HEK293T (cell line): ENCODE results near the gene PSMA4.
"Not testable (repeated sequence)": the region's sequence is repeated elsewhere in the genome, so short reads cannot be mapped to it uniquely, and the experiment has no call there.

Source experiments
- CTCF ChIA-PET: fragments of 350-600 bp; formaldehyde crosslinking; extraction: SDS; loops from one replicate; lab custom pipeline; 2021; ENCODE audit warnings: antibody characterized with exemption, inconsistent platforms; lab: Yijun Ruan, JAX
- POLR2A ChIA-PET: fragments of 350-600 bp; formaldehyde crosslinking; extraction: SDS; loops from one replicate; lab custom pipeline; 2020; ENCODE audit warnings: antibody characterized with exemption, inconsistent platforms; lab: Yijun Ruan, JAX
- DNase-seq: peaks from one replicate; pipeline ENCODE4 v3.0.0; 2012; ENCODE audit warnings: mixed read lengths; ENCODE audit errors: extremely low spot score
- ARNT ChIP-seq: fragments of 450-650 bp; IDR thresholded peaks from 2 replicates; pipeline ENCODE4 v1.6.1; 2017; ENCODE audit warnings: mild to moderate bottlenecking
- BHLHE40 ChIP-seq: fragments of 450-650 bp; IDR thresholded peaks from 2 replicates; pipeline ENCODE4 v1.6.1; 2016; ENCODE audit warnings: mild to moderate bottlenecking, moderate library complexity, borderline replicate concordance
- CTBP1 ChIP-seq: fragments of 450-650 bp; IDR thresholded peaks from 2 replicates; pipeline ENCODE4 v1.6.1; 2016; ENCODE audit warnings: borderline replicate concordance
- ELF4 ChIP-seq: fragments of 450-650 bp; IDR thresholded peaks from 2 replicates; pipeline ENCODE4 v1.6.1; 2017; ENCODE audit warnings: antibody characterized with exemption
- FOXA1 ChIP-seq: fragments of 450-650 bp; IDR thresholded peaks from 2 replicates; pipeline ENCODE4 v1.6.1; 2016; ENCODE audit warnings: mild to moderate bottlenecking
- FOXK2 ChIP-seq: fragments of 450-650 bp; IDR thresholded peaks from 2 replicates; pipeline ENCODE4 v1.6.1; 2016; ENCODE audit warnings: mild to moderate bottlenecking
- FOXM1 ChIP-seq: fragments of 450-650 bp; IDR thresholded peaks from 2 replicates; pipeline ENCODE4 v1.6.1; 2017; ENCODE audit warnings: mild to moderate bottlenecking, borderline replicate concordance
- HDGF ChIP-seq: fragments of 450-650 bp; IDR thresholded peaks from 2 replicates; pipeline ENCODE4 v1.6.1; 2017; ENCODE audit warnings: antibody characterized with exemption, borderline replicate concordance
- L3MBTL2 ChIP-seq: fragments of 450-650 bp; conservative IDR thresholded peaks from 2 replicates; pipeline ENCODE4 v1.6.1; 2016; ENCODE audit warnings: mild to moderate bottlenecking
- LEF1 ChIP-seq: fragments of 450-650 bp; IDR thresholded peaks from 2 replicates; pipeline ENCODE4 v1.6.1; 2017; ENCODE audit warnings: mild to moderate bottlenecking, borderline replicate concordance
- NFRKB ChIP-seq: fragments of 450-650 bp; IDR thresholded peaks from 2 replicates; pipeline ENCODE4 v1.6.1; 2016; ENCODE audit warnings: mild to moderate bottlenecking, moderate library complexity
- SP1 ChIP-seq: fragments of 450-650 bp; IDR thresholded peaks from 2 replicates; pipeline ENCODE4 v1.6.1; 2017
- SUZ12 ChIP-seq: fragments of 450-650 bp; IDR thresholded peaks from 2 replicates; pipeline ENCODE4 v1.6.1; 2016; ENCODE audit warnings: mild to moderate bottlenecking
- TARDBP ChIP-seq: fragments of 450-650 bp; IDR thresholded peaks from 2 replicates; pipeline ENCODE4 v1.6.1; 2016
- ZNF384 ChIP-seq: fragments of 450-650 bp; IDR thresholded peaks from 2 replicates; pipeline ENCODE4 v1.6.1; 2016
- TF ChIP-seq, protein P1 (sequence below): fragments of 450-650 bp; IDR thresholded peaks from 2 replicates; pipeline ENCODE4 v1.6.1; 2016

The PSMA4 gene

DNA sequence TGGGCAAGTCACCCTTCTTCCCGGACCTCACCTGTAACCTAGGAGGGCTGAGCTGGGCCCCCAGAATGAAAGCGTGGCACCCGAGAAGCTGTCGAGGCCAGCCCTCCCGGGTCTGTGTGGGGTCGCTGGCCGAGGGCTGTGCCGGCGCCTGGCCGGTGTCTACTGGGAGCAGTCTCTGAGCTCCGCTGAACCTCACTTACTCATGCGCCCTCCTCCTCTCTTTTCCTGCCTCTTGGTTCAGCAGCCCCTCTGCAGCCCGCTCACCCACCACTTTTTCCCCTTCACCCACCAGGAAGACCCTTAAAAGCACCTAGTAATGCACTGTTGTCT is 32.4 kb upstream of the PSMA4 start:
- TF ChIP-seq, protein P1, sequence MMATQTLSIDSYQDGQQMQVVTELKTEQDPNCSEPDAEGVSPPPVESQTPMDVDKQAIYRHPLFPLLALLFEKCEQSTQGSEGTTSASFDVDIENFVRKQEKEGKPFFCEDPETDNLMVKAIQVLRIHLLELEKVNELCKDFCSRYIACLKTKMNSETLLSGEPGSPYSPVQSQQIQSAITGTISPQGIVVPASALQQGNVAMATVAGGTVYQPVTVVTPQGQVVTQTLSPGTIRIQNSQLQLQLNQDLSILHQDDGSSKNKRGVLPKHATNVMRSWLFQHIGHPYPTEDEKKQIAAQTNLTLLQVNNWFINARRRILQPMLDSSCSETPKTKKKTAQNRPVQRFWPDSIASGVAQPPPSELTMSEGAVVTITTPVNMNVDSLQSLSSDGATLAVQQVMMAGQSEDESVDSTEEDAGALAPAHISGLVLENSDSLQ = no peak
- TF ChIP-seq ZNF384 (no peak), LEF1 (no peak), BHLHE40 (no peak), ARNT (no peak), ELF4 (no peak), TARDBP (no peak), FOXK2 (no peak), SUZ12 (no peak), FOXA1 (no peak), SP1 (no peak), HDGF (no peak)
- ChIA-PET POLR2A (interaction anchor here (0.8 to 4.0 kb wide), 9 partner anchors 14 to 208 kb away, joined by 3 to 27 read pairs (median 5); partner anchors contain the start of genes CHRNA5, IREB2, PSMA4 and SKIC8), CTCF (interaction anchor here (0.6 to 0.7 kb wide), 2 partner anchors 111 to 112 kb away, joined by 3 to 4 read pairs; no protein-coding TSS in a partner anchor)

DNA sequence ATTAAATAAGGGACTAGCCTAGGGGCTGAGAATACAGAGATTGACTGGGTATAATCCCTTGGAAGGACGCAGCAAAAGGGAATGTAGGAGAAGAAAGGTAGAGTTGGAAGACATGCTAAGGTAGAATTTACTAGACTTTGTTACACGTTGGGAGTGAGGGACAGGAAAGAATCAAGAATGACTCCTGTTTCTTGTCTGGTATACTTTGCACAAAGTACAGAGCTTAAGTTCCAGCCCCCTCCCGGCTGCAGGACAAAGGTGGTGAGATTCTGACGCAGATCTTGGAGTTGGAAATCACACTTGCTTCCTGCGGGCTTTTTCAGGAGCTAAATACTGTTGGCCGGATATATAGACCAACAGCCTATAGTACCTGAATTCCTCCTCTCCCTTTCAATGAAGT is 32.0 kb upstream of the PSMA4 start:
- POLR2A ChIA-PET = interaction anchor here (0.8 to 4.0 kb wide), 7 partner anchors 14 to 209 kb away, joined by 3 to 27 read pairs (median 7); partner anchors contain the start of genes CHRNA5, IREB2, PSMA4 and SKIC8
- CTCF ChIA-PET = no interaction called here
- TF ChIP-seq FOXM1 (no peak), ARNT (no peak), ZNF384 (no peak), SP1 (no peak), L3MBTL2 (no peak), HDGF (no peak), TARDBP (no peak), SUZ12 (no peak), NFRKB (no peak), ELF4 (no peak), CTBP1 (no peak), LEF1 (no peak), FOXK2 (no peak)
- no peak for DNase-seq

More for the DNA sequence above, 32.4 kb upstream of the PSMA4 start:
- no peak for DNase-seq

DNA sequence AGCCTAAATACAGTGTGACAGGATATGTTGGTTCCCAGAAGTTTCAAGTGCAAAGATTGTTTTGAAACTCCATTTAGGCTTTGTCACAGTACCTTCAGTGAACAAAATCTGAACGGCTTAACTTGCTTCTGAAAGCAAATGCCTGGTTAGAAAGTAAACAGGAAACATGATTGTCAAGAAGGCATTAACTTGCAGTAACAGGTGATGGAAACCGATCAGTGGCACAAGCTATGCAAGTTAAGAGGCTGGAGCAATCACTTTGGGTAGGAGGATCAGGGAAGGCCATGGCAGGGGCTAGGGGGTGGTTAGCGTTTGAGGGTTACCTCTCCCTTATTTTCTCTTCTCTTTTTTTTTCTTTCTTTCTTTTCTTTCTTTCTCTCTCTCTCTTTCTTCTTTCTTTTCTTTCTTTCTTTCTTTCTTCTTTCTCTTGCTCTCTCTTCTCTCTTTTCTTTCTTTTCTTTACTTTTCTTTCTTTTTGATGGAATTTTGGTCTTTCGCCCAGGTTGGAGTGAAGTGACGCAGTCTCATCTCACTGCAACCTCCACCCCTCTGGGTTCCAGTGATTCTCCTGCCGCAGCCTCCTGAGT is 30.4 kb upstream of the PSMA4 start:
- no peak for DNase-seq
- TF ChIP-seq SP1 (no peak), LEF1 (no peak), ARNT (no peak), FOXA1 (no peak), BHLHE40 (no peak), TARDBP (no peak), CTBP1 (no peak), NFRKB (no peak), FOXK2 (no peak), ELF4 (no peak), HDGF (no peak)
- TF ChIP-seq, protein P1 = no peak
- ChIA-PET POLR2A (interaction anchor here (1.9 to 2.9 kb wide), 2 partner anchors 31 to 210 kb away, joined by 7 to 27 read pairs; partner anchors contain the start of genes PSMA4 and SKIC8), CTCF (no interaction called here)

DNA sequence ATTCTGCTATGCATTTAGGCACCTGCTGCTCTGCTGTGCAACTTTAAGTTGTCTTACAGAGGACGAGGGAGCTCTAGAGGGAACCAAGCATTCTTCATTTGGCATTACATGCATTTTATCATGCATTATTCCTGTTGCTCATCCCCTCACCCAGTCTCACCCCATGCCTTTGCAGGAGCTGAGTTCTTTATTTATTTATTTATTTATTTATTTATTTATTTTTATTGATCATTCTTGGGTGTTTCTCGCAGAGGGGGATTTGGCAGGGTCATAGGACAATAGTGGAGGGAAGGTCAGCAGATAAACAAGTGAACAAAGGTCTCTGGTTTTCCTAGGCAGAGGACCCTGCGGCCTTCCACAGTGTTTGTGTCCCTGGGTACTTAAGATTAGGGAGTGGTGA is 20.2 kb upstream of the PSMA4 start:
- DNase-seq, CTCF ChIA-PET: not testable (repeated sequence)
- POLR2A ChIA-PET = interaction anchor here (3.0 kb wide), 1 partner anchor 20 kb away, joined by 17 read pairs; the partner anchor contains the start of gene PSMA4

DNA sequence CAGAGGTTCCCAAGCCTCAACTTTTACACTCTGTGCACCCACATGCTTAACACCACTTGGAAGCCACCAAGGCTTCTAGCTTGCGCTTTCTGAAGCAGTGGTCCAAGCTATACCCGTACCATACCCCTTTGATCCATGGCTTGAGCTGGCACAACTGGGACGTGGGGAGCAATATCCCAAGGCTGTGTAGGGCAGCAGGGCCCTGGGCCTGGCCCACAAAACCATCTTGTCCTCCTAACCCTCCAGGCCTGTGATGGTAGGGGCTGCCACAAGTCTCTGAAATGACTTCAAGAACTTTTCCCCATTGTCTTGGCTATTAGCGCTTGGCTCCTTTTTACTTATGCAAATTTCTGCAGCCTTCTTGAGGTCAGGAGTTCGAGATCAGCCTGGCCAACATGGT is 16.0 kb upstream of the PSMA4 start:
- TF ChIP-seq SUZ12 (no peak), FOXA1 (no peak), FOXM1 (no peak), FOXK2 (no peak), SP1 (no peak), ARNT (no peak), BHLHE40 (no peak), L3MBTL2 (no peak), LEF1 (no peak), TARDBP (no peak), NFRKB (no peak)
- CTCF ChIA-PET = no interaction called here
- DNase-seq = no peak
- POLR2A ChIA-PET = interaction anchor here (1.3 to 1.6 kb wide), 2 partner anchors 16 kb away, joined by 3 to 5 read pairs; partner anchors contain the start of genes HYKK and PSMA4

DNA sequence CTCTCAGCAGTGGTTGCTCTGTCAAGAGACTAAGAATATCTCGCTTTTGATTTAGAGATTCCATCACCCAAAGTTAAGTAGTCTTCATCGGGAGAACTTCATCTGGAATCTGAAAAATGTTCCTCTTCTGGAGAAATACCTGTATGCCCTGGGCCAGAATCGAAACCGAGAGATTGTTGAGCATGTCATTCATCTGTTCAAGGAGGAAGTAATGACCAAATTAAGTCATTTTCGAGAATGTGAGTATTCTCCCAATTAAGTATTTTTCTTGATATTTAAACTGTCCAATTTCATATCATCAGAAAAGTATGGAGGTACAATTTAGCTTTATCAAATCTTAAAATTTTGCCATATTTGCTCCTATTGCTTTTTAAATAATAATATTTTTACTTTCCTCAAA is 12.9 kb upstream of the PSMA4 start:
- ChIA-PET CTCF (no interaction called here), POLR2A (no interaction called here)
- TF ChIP-seq FOXM1 = no peak
- TF ChIP-seq HDGF = no peak
- TF ChIP-seq ARNT = no peak
- no peak for TF ChIP-seq TARDBP
- no peak for TF ChIP-seq ELF4
- no peak for TF ChIP-seq SP1
- DNase-seq = no peak

DNA sequence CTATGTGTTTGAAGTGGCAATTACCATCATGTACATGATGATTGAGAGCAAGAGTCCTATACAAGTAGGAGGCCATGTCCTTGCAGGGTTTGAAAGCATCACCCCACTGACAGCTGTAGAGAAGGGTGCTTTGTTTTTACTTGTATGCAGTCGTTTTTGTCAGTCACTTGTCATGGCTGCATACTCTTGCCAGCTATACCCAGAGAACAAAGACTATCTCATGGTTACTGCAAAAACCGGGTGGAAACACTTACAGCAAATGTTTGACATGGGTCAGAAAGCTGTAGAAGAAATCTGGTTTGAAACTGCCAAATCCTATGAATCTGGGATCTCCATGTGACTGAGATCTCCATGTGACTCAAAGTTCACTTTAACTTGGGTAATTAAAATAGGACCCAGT is 6.9 kb upstream of the PSMA4 start:
- no peak for TF ChIP-seq FOXM1
- no peak for TF ChIP-seq NFRKB
- no peak for TF ChIP-seq HDGF
- CTCF ChIA-PET = no interaction called here
- no peak for DNase-seq
- POLR2A ChIA-PET = no interaction called here
